IPS-NIHi11 (cell line): Measurements from ENCODE around the gene AKAP6.

ENCODE experiments used
- DNase-seq: peaks from one replicate; pipeline ENCODE4 v3.0.0; 2012; ENCODE audit warnings: mixed read lengths, low spot score

The AKAP6 gene

DNA sequence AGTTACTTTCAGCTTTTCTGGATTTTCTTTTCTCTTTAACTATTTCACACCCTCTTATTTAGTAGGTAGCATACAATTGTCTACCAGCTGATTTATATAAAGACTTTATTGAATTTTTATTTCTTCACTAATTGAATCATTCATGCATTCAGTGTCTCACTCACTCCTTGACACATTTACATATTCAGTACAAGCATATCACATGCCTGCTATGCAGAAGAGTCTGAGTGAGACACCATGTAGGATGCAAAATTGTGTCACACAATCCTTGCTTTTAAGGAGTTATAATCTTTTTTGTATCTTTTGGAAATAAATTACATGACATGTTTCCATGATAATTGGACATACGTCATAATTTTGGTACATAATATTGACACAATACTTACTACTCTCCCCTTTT lies 83.0 kb downstream of the AKAP6 start:
- no peak for DNase-seq

DNA sequence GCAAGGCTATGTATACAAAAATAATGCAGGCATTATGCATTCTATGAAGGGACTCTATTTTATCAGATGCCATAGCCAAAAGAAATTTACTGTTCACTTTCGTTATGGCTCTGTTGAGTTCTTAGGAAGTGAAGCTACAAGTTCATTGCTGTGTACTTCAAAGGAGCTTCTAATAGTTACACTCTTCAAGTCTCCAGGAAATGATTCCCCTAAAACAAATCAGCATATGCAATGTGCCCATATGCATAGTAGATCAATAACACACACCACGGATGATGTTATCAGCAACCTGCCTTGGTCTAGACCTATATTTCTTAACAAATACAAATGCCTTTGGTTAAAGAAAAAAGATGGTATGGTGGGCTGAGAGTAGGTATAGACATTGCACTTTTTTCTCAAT lies 83.4 kb downstream of the AKAP6 start:
- DNase-seq: no peak

DNA sequence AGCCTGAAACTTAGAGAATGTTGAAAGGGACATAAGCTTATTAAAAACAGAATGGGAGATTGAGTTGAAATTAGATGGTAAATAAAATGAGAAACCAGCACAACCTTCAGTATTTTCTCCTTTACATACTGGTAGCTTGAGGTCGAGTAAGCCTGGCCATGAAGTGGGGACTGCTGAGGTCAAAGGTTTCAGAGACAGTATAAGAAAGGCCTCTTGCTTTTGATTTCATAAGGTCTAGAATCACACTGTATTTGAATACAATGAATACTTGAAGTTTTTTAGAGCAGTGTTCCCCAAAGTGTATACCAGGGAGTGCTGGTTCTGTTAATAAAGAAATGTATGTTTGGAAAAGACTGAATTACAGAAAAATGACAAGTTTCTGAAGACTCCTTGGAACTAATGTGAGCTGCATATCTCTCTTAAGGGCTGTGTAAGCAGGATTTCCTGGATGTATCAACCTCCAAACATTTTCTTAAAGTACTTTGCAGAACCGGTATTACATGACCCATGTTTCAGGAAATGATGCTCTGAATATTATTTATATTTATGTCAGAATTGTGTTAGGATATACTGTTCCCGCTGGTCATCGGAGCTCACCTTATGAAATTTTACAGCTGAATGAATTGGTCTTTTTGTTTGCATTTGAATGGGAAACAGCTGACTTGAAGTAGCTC lies 85.0 kb downstream of the AKAP6 start:
- no peak for DNase-seq

DNA sequence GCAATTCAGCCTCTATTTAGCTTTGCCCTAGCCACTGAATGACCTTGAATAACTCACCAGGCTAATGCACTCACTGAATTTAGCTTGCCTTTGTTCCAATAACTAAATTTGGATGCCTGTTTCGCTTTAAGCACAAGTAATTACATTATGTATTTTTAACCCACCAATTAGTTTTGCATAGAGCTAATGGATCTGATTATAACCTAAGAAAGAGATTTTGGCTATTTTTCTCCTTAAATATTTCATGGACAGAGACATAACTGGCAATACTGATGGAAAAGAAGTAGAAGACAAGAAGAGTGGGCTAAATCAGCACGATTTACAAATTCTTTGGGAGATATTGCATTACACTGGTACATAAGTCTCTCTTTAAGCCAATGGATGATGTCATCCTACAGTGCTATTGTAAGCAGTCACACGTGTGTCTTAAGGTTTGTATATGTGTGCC lies 85.7 kb downstream of the AKAP6 start:
- no peak for DNase-seq

DNA sequence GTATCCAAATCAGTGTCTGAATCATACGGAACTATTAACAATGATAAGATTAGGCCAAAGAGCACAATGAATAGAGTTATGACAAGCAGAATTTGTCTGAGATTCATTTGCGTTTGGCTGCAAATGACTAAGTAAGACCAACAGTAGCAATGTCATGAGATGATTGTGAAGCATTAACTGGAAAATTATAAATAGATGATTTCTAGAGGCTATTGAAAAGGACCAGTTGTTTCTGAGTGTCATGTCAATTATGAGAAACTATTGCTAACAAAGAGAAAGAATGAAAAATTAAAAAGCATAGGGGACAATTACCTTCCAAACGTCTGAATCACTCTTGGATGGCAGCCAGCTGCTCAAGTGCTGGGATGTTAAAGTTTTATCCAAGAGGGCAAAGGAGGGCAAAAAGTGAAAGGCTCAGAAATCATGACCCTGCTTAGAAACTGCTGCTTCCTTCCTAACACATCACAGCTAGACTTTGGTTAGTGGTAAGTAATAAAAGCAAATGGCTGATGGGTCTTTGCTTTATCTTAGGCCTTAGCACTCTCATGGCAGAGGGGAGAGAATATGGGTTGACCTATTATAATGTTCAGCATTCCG lies 89.0 kb downstream of the AKAP6 start:
- DNase-seq: no peak

DNA sequence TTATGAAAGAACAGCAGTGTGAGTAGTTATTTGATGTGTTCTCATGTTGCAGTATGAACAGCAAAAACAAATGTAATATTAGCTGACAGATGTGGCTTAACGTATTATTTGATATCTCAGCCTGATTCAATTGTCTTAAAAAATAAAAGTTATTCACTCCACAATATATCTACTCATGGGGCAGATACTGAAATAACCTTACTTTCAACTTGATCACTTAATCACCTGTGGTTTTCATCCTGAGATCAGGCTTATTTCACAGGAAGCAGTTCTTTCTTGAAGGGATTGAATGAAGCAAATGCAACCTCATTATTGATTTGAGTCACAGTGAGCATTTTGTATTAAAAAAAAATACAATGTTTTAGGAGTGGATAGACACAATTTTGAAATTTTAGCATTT lies 90.3 kb downstream of the AKAP6 start:
- no peak for DNase-seq

DNA sequence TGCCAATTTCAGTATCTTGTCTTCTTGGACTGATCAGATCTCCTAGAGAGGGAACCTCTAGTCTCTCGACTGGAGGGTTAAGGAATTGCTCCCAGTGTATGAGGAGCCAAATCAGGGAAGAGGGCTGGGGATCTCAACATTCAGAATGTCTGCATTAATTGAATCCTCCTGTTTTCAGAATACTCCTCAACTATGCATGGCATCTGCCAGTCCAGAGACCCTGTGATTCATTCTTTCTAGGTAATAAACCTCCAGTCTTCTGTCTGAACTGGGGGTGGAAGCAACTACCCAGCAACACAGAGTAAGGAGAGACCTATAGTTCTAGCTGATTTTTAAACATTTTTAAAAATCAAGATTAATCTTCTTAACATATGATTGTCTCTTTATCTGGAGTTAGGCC lies 92.7 kb downstream of the AKAP6 start:
- DNase-seq: no peak

DNA sequence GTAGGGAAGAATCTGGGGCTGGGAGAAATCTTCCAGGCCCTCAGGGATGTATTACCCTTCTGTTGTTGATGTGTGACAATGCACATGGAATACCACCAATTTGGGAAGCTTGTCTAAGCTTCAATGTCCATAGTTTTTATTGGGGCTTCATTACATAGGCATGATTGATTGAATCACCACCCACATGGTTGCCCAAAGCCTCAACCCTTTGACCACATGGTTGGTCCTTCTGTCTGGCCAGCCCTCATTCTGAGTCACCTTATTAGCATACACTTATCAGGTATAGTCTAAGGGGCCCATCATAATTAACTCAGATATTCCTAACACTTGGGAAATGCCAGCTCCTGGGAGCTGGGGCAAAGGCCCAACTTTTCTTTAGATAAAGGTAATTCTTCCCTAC lies 93.3 kb downstream of the AKAP6 start:
- DNase-seq: no peak

DNA sequence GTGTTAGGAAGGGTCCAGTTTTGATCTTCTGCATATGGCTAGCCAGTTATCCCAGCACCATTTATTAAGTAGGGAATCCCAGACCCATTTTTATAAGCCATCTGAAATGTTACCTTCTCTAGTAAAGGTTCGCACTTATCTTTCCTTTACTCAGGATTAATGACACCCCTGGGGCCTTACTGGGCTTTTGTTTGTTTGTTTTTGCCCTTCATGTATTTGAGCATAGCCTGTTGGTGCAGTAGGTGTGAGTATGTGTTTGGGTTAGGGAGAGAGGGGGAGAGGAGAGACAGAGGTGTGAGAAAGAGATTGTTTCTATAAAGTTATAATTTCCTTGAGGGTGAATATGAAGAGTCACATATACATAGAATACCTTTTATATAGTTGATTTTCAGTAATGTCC lies 96.9 kb downstream of the AKAP6 start:
- DNase-seq: no peak

DNA sequence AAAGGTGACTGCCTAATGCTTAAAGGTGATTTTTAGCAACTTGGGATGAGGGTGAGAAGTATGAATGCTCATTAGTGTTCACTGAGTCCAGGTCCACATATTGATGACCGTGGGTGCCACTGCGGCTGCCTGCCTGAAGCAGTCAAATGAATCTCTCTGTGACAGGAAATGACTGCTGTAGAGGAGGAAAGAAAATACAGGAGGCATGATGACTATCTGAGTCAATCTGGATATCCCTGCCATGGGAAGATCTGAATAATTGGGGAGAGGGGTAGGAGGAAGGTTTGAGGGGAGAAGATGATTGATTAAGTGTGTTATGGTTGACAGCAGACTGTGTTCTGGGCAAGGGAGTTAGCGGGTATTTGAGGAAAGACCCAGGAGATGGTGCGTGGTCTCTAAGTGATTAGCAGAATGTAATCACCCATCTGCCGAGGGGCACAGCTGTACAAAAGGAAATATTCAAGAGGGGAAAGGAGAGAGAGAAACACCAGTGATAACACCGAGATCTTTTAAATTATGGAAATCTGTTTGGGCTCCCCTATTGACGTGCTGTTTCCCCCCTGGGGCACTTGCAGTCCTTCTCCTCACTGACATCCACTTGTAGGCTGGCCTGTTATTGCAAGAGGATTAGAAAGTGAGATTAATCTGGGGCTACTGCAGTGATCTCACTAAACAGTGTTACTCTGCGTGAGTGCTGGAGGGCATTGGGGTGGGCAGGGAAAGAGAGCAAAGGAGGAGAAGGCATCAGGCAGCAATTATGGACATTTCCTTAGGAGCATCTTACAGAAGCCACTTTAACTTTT lies 97.7 kb downstream of the AKAP6 start:
- no peak for DNase-seq

DNA sequence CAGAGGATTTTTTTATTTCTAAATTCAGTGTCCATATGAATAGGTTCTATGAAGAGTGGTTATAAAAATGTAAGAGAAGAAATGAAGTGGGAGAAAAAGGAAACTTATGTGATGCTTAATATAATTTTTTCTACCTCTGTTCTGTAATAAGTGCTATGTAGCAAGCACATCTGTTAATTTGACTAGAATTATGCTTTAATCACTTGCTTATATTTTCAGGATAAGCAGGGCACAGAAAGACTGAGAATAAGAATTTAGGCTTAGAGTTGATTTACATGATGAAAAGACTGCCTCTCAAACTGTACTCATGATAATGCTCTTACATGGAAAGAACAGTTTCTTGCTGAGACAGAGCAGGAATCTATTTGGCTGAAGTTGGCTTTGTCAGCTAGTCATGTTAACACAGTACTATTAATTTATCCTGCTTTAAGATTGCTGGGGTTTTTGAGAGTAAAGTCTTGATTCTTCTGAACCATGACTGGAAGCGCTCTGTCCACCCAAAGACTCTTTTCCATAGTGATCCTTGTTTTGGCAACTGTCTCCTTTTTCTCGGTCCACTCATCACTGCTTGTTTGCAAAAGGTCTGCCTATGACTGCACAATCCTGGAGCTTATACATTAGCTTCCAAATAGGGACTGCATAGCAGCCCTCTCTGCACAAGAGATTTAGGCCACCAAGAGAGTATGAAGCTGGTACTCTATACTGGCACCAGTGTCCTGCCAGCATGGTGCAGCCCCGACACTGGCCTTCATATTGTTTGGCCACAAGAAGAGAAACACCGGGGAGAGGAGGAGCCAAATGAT lies 98.8 kb downstream of the AKAP6 start:
- DNase-seq: no peak

DNA sequence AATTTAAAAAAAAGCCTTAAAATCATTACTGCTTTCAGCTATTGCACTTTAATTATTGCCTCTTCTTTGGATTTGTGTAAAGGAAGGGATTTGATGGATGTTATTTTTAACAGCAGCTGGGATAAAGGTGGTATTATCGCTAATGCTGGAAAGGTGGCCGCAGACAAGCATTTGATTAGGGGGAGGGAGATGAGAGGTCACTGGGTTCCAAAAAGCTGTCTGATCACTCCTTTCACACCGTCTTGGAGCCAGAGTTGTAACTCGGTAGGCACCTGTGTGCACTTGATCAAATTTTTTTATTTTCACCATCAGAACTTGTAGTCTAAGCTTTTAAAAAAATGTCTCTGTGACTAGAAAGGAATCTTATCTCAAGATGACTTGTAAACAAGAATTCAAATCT lies 99.8 kb downstream of the AKAP6 start:
- DNase-seq: no peak

DNA sequence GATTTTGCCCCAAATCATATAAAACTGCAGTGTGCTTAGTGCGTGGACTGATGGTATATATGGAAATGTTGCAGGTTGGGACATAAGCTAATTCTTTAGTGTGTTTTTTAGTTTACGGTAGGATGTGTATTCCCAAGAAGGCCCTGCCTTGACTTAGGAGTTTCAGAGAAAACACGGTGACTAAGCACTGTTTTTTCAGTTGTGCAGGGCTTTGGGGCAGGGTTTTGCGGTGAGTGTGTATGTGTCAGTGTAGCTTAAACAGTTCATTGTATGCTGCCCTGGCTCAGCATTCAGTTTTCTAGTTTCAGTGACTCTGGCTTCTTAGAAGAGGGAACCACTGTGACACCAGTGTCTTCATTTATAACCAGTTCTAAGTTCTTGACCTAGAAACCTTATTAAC lies 101.2 kb downstream of the AKAP6 start:
- no peak for DNase-seq

DNA sequence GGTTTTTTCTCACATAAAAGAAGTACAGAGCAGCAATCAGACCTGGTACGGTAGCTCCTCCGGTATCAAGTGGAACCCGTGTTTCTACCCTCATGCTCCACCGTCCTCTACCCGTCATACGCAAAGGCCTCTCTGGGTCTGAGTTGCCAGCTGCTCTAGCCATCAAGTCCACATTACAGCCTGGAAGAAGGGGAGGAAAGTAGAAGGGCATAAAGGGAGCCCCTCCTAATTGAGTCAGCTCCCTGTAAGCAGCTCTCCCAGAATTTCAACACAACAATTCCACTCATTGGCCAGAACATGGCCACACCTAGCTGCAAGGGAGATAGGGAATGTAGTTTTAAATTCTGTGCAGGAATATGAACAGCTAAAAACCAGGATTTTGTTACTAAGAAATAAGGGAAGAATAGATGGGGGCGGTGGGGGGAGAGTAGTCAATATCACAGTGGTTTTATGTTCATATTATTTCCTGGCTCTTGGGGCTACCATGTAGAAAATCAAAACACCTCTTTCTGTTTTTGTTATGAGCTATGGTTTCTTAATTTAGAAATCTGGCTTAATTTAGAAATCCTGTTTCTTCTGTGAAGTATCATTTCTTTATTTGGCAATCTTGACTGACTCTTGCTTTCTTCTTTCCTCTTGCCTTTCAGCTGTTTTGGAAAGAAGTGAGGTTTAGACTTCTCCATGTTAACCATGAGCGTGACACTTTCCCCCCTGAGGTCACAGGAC lies 103.9 kb downstream of the AKAP6 start:
- DNase-seq: no peak

DNA sequence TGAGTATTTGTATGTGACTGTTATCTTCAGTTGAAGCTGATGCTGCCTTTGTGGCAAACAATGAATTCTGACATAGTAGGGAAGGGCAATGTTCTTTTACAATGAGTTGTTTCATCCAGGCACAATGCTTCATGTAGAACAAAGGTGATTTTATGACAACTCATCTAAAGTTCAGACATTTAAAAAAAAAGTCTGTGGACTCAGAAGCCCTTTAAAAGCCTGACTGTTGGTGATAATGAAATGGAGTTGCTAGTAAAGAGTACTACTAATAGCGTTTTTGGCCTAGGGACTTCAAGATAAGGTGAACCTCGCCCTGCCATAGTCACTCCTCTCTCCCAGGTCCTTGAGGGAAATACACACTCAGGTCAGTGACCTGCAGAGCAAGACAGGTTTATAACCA lies 105.1 kb downstream of the AKAP6 start:
- no peak for DNase-seq

DNA sequence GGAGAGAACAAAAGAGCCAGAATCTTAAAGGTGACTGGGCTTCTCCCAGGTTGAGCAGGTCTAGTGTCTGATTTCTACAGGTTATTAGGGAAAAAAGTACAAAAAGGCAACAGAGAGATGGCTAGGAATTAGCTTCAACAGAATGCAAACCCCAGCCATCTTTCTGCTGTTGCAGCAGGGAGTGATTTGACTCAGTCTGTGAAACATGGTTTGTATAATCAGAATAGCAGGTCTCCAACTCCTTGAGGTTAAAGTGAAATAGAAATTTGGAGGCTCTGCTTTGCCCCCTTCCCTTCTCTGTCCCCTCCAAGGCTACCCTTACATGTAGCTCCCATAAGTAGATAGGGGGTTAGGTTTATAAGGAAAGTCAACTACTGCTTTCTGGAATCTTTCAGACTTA lies 105.8 kb downstream of the AKAP6 start:
- DNase-seq: no peak

DNA sequence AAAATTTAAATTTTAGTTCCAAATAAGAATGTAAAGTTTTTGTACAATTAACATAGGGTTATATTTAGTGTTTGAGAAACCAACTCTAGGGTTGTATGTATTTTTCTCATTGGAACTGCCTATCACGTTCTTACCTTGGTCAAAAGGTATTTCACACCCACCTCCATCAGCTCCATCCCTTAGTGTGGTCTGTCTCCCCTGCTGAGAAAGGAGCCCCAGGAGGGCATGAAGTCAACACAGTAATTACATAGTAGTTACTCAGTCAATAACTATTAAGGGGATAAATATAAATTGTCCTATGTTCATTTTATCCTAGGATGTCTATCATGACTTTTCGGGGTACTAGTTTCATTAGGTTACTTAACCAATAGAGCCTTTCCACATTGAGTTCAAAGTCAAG lies 106.3 kb downstream of the AKAP6 start:
- DNase-seq: no peak

DNA sequence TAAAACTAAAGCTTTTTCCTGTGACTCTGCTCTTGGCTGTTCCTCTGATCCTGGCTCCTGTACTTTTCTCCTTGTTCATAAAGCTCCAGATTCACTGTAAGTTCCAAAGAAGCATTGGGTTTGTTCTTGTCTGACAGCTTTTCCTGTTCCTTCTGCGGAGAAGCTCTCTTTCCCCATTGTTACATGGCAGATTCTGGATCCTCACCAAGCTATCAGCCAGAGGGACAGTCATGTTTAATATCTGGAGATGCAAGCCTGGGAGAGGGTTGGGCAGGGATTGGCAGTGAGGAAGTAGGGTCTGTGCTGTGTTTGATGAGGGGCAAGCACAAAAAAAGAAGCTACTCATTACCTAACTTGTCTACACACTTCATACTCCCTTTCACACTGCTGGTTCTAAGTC lies 107.9 kb downstream of the AKAP6 start:
- DNase-seq: no peak

DNA sequence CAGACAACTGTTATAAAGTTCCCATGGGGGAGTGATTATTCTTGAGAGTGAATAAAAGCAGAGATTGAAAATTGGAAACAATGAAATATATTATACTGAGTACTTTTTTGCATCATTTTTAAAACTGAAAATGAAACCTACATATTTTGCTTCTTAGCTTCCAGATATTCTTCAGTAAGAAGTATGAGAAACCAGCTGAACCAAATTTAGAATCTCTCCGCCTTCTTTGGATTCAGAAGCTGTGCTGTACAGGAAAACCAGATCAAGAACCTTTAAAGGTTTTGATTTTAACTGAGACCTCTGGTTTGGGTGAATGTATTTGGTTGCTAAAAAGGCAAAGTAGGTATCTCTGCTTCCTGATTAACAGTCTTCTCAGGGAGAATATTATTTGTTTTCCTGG lies 109.4 kb downstream of the AKAP6 start:
- DNase-seq: no peak

DNA sequence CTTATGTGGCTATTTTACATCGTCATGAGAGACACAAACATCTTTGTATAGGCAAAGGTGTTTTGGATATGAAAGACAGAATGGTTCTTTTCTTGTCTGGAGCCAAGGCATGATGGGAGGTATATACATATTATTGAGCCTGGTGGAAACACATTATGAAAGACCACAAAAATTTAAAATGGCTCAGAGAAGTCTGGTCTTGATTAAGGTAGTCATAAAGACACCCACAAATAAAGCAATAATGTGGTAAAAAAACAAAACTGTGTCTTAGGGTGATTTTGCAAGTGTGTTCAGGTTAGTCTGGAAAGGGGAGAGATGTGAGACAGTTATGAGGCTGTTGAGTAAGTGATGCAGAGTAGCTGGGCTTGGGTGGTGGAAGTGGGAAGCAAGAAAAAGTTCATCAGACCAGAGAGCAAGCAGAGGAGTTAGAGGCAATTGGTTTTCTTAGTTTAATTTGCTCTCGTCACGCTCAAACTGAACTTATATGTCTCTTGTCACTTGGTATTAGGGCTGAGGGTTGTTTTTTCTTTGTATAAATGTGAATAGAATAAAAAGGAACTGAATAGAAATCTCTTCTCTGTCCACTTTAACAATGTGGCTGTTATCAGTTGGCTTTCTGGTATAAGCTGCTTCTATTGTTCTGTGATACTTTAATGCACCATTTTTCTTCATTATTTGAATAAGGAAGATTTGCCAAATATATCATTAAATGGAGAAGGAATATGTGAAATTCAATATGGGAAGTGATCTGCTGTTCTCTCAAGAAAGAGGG lies 115.0 kb downstream of the AKAP6 start:
- DNase-seq: no peak

DNA sequence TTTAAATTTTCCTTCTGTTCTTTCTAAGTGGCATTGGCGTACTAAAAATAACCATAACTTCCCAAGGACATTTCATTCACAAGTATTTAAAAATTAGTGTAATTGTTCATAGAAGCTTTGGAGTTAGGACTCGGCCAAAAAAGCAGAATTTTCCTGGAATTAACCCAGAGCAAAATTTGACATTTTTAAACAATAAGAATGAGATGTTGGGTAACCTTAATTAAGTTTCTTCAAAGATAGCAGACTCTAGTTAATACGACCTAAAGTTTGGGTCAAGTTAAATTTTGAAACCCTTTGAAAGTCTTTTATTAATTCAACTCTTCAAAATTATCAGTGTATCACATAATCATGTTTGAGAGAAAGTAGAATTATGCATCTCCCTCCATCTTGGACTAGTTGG lies 118.3 kb downstream of the AKAP6 start:
- no peak for DNase-seq
